H1 (cell line): ENCODE data around the gene DLK1.

ENCODE experiments used
- CHD1 ChIP-seq: IDR thresholded peaks from 2 replicates; pipeline ENCODE4 v1.6.1; 2012; ENCODE audit warnings: low read depth, low read length, improper control_type of control experiment
- EZH2 ChIP-seq: fragments of 200-600 bp; sonication (generic); IDR thresholded peaks from 2 replicates; pipeline ENCODE4 v1.7.1; 2012; ENCODE audit warnings: low read depth, mild to moderate bottlenecking, moderate library complexity, low read length, inconsistent platforms; ENCODE audit not compliant: severe bottlenecking
- GTF2F1 ChIP-seq: IDR thresholded peaks from 2 replicates; pipeline ENCODE4 v1.6.1; 2012; ENCODE audit warnings: low read depth, low read length, improper control_type of control experiment, borderline replicate concordance
- NRF1 ChIP-seq: IDR thresholded peaks from 2 replicates; pipeline ENCODE4 v1.6.1; 2011; ENCODE audit warnings: mild to moderate bottlenecking, low read depth, low read length, improper control_type of control experiment
- PHF8 ChIP-seq: fragments of 200-600 bp; sonication (generic); conservative IDR thresholded peaks from 2 replicates; pipeline ENCODE4 v1.7.1; 2012; ENCODE audit warnings: low read depth, mild to moderate bottlenecking, inconsistent platforms, low read length, moderate library complexity
- POLR2A ChIP-seq, 2 experiments: IDR thresholded peaks; 1 replicate in 1 of 2; 2 replicates in 1 of 2; pipeline ENCODE4 v1.6.1; 2011; ENCODE audit warnings: low read depth in 2 of 2, low read length in 2 of 2, mild to moderate bottlenecking in 2 of 2; ENCODE audit errors: control extremely low read depth in 1 of 2
- RAD21 ChIP-seq, 2 experiments: IDR thresholded peaks in 1 of 2; conservative IDR thresholded peaks in 1 of 2; 2 replicates each; pipeline ENCODE4 v1.6.1; 2011; ENCODE audit warnings: low read depth in 2 of 2, low read length in 2 of 2, improper control_type of control experiment in 1 of 2, inconsistent platforms in 1 of 2, mild to moderate bottlenecking in 1 of 2, moderate library complexity in 1 of 2
- SP2 ChIP-seq: IDR thresholded peaks from 2 replicates; pipeline ENCODE4 v1.6.1; 2012; ENCODE audit warnings: mild to moderate bottlenecking, low read length, inconsistent platforms
- TEAD4 ChIP-seq: IDR thresholded peaks from 2 replicates; pipeline ENCODE4 v1.6.1; 2012; ENCODE audit warnings: low read depth, low read length, inconsistent platforms, mixed read lengths
- ZNF274 ChIP-seq: IDR thresholded peaks from 2 replicates; pipeline ENCODE4 v1.7.0; 2012; ENCODE audit warnings: low read length, borderline replicate concordance; ENCODE audit errors: extremely low read depth
- TF ChIP-seq, protein P1 (sequence below): IDR thresholded peaks from 2 replicates; pipeline ENCODE4 v1.6.1; 2011; ENCODE audit warnings: low read depth, mild to moderate bottlenecking, low read length; ENCODE audit not compliant: insufficient read depth
- TF ChIP-seq, protein P2 (sequence below), 3 experiments: IDR thresholded peaks; 1 replicate in 2 of 3; 2 replicates in 1 of 3; pipeline versions ENCODE4 v1.5.1 to v1.6.1; 2011; ENCODE audit warnings: low read length in 3 of 3, mild to moderate bottlenecking in 3 of 3, inconsistent platforms in 2 of 3, low read depth in 1 of 3, moderate library complexity in 1 of 3; ENCODE audit not compliant: insufficient read depth in 1 of 3; ENCODE audit errors: control extremely low read depth in 1 of 3

GRCh38 chr14:100770046-100770445 lies 43.4 kb downstream of the DLK1 start:
- TF ChIP-seq, protein P1, sequence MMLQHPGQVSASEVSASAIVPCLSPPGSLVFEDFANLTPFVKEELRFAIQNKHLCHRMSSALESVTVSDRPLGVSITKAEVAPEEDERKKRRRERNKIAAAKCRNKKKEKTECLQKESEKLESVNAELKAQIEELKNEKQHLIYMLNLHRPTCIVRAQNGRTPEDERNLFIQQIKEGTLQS = no peak
- TF ChIP-seq NRF1 (no peak), GTF2F1 (no peak), ZNF274 (no peak), EZH2 (no peak), CHD1 (no peak), RAD21 (IDR thresholded peaks at IDR 0.05 in 1 of 2, conservative IDR thresholded peaks at IDR 0.05 in 1 of 2; ENCODE audit: low read depth in 2 of 2, low read length in 2 of 2) (no peak), TEAD4 (no peak), PHF8 (no peak), SP2 (no peak), POLR2A (IDR thresholded peaks at IDR 0.05; ENCODE audit: control extremely low read depth in 1 of 2, low read depth in 2 of 2, low read length in 2 of 2) (no peak)
- TF ChIP-seq, protein P2, sequence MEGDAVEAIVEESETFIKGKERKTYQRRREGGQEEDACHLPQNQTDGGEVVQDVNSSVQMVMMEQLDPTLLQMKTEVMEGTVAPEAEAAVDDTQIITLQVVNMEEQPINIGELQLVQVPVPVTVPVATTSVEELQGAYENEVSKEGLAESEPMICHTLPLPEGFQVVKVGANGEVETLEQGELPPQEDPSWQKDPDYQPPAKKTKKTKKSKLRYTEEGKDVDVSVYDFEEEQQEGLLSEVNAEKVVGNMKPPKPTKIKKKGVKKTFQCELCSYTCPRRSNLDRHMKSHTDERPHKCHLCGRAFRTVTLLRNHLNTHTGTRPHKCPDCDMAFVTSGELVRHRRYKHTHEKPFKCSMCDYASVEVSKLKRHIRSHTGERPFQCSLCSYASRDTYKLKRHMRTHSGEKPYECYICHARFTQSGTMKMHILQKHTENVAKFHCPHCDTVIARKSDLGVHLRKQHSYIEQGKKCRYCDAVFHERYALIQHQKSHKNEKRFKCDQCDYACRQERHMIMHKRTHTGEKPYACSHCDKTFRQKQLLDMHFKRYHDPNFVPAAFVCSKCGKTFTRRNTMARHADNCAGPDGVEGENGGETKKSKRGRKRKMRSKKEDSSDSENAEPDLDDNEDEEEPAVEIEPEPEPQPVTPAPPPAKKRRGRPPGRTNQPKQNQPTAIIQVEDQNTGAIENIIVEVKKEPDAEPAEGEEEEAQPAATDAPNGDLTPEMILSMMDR (IDR thresholded peaks at IDR 0.05; ENCODE audit: control extremely low read depth in 1 of 3, insufficient read depth in 1 of 3, low read depth in 1 of 3, low read length in 3 of 3) = no peak
